HL-60 (cell line): ENCODE data around the gene TTL.
"Not testable (repeated sequence)": the region's sequence is repeated elsewhere in the genome, so short reads cannot be mapped to it uniquely, and the experiment has no call there.

ENCODE experiments used
- DNase-seq, 2 experiments: peaks; one replicate each; pipeline ENCODE4 v3.0.0-alpha.2; 2010 to 2020; ENCODE audit warnings: low read depth in 1 of 2, low spot score in 1 of 2
- H3K27ac ChIP-seq: fragments of 250-450 bp; sonication (Bioruptor Pico); replicated peaks from 2 replicates; pipeline ENCODE4 v1.5.1; 2020; ENCODE audit warnings: mild to moderate bottlenecking, moderate library complexity
- H3K27me3 ChIP-seq: fragments of 250-450 bp; sonication (Bioruptor Pico); 2 replicates; pipeline ENCODE4 v1.5.1; 2021; ENCODE audit warnings: mild to moderate bottlenecking, moderate library complexity; ENCODE audit not compliant: insufficient read depth, poor library complexity, severe bottlenecking
- H3K4me3 ChIP-seq: replicated peaks from 2 replicates; pipeline ENCODE4 v1.5.1; 2011; ENCODE audit warnings: mild to moderate bottlenecking, control low read depth, low read length; ENCODE audit not compliant: insufficient read depth
- GABPA ChIP-seq: IDR thresholded peaks from 2 replicates; pipeline ENCODE4 v1.6.1; 2012; ENCODE audit warnings: low read depth
- POLR2AphosphoS5 ChIP-seq: IDR thresholded peaks from 2 replicates; pipeline ENCODE4 v1.6.1; 2012; ENCODE audit warnings: low read depth
- SPI1 ChIP-seq: IDR thresholded peaks from 2 replicates; pipeline ENCODE4 v1.6.1; 2012; ENCODE audit warnings: low read depth, mild to moderate bottlenecking, borderline replicate concordance
- TF ChIP-seq, protein P1 (sequence below): IDR thresholded peaks from one replicate; pipeline ENCODE4 v1.5.1; 2011; ENCODE audit warnings: low read length, control low read depth, inconsistent platforms; ENCODE audit not compliant: insufficient read depth
- TF ChIP-seq, protein P2 (sequence below): IDR thresholded peaks from 2 replicates; pipeline ENCODE4 v1.6.1; 2012; ENCODE audit warnings: low read depth; ENCODE audit not compliant: insufficient replicate concordance

The TTL gene

DNA sequence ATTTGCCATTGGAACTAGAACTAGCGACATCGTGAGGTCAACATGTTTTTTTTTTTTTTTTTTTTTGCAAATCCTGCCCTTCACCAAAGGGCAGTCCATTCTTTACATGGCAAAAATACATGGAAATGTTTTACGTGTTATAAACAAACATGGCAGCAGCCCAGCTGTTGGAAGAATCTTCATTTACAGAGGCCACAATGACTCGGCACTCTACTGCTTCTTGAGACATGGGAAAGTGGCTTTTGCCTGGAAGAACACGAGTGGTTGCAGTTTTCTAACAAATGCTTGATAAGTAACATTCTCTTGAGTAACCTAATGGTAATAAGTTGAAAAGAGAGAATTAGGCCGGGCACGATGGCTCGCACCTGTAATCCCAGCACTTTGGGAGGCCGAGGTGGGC is 37.5 kb downstream of the TTL start:
- DNase-seq = no peak
- Histone ChIP-seq H3K27ac (no peak overlapping the region), H3K27me3 (no peaks in the 10 kb centered on the region), H3K4me3 (no peak overlapping the region)
- no peak for TF ChIP-seq GABPA
- TF ChIP-seq SPI1 = no peak
- no peak for TF ChIP-seq POLR2AphosphoS5
- TF ChIP-seq, protein P1, sequence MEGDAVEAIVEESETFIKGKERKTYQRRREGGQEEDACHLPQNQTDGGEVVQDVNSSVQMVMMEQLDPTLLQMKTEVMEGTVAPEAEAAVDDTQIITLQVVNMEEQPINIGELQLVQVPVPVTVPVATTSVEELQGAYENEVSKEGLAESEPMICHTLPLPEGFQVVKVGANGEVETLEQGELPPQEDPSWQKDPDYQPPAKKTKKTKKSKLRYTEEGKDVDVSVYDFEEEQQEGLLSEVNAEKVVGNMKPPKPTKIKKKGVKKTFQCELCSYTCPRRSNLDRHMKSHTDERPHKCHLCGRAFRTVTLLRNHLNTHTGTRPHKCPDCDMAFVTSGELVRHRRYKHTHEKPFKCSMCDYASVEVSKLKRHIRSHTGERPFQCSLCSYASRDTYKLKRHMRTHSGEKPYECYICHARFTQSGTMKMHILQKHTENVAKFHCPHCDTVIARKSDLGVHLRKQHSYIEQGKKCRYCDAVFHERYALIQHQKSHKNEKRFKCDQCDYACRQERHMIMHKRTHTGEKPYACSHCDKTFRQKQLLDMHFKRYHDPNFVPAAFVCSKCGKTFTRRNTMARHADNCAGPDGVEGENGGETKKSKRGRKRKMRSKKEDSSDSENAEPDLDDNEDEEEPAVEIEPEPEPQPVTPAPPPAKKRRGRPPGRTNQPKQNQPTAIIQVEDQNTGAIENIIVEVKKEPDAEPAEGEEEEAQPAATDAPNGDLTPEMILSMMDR = no peak
- TF ChIP-seq, protein P2, sequence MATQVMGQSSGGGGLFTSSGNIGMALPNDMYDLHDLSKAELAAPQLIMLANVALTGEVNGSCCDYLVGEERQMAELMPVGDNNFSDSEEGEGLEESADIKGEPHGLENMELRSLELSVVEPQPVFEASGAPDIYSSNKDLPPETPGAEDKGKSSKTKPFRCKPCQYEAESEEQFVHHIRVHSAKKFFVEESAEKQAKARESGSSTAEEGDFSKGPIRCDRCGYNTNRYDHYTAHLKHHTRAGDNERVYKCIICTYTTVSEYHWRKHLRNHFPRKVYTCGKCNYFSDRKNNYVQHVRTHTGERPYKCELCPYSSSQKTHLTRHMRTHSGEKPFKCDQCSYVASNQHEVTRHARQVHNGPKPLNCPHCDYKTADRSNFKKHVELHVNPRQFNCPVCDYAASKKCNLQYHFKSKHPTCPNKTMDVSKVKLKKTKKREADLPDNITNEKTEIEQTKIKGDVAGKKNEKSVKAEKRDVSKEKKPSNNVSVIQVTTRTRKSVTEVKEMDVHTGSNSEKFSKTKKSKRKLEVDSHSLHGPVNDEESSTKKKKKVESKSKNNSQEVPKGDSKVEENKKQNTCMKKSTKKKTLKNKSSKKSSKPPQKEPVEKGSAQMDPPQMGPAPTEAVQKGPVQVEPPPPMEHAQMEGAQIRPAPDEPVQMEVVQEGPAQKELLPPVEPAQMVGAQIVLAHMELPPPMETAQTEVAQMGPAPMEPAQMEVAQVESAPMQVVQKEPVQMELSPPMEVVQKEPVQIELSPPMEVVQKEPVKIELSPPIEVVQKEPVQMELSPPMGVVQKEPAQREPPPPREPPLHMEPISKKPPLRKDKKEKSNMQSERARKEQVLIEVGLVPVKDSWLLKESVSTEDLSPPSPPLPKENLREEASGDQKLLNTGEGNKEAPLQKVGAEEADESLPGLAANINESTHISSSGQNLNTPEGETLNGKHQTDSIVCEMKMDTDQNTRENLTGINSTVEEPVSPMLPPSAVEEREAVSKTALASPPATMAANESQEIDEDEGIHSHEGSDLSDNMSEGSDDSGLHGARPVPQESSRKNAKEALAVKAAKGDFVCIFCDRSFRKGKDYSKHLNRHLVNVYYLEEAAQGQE = no peak

DNA sequence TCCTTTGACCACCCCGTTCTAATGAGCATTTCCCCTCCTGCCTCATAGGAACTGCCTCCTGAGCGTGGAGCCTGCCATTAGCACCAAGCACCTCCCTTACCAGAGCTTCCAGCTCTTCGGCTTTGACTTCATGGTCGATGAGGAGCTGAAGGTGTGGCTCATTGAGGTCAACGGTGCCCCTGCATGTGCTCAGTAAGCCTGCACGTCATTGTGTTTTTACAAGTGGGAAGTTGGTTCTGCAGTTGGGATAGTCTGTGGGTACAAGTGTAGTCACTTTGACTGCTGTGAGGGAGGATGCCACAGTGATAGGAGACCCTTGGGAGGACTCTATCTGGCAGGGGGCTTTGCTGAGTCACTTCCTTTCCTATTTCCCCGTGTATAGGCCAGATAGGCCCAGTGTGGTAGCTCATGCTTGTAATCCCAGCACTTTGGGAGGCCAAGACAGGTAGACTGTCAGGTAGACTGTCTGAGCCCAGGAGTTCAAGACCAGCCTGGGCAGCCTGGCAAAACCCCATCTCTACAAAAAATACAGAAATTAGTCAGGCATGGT is 38.4 kb downstream of the TTL start:
- TF ChIP-seq SPI1 (no peak), GABPA (no peak), POLR2AphosphoS5 (no peak)
- TF ChIP-seq, protein P2 = no peak
- TF ChIP-seq, protein P1 = no peak
- H3K4me3 ChIP-seq = no peak overlapping the region
- no peak overlapping the region for H3K27ac ChIP-seq
- no peak for DNase-seq
- H3K27me3 ChIP-seq = no peaks in the 10 kb centered on the region

DNA sequence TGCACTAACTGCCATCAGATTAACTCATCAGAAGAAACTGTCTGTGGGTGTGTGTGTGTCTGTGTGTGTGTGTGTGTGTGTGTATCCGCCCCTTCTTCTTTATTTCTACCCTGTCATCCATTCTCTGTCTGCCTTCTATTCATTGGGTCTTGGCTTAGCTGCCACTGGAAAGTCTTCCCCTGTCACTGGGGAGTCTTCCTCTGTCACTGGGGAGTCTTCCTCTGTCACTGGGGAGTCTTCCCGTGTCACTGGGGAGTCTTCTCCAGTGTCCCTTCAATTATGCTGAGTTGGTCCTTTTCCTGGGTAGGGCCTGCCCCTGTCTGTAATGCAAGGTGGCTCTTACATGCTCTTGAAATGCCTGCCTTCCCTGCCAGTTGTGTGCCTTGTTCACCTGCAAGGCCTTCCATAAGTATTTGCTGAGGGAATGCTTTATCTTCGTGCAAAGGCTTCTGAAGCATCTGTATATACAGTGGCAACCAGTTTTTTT is 41.4 kb downstream of the TTL start:
- TF ChIP-seq, protein P2 = no peak
- TF ChIP-seq POLR2AphosphoS5 = no peak
- TF ChIP-seq, protein P1 = no peak
- no peak for TF ChIP-seq GABPA
- TF ChIP-seq SPI1 = no peak
- Histone ChIP-seq H3K4me3 (no peak overlapping the region), H3K27ac (no peak overlapping the region), H3K27me3 (no peaks in the 10 kb centered on the region)
- no peak for DNase-seq

DNA sequence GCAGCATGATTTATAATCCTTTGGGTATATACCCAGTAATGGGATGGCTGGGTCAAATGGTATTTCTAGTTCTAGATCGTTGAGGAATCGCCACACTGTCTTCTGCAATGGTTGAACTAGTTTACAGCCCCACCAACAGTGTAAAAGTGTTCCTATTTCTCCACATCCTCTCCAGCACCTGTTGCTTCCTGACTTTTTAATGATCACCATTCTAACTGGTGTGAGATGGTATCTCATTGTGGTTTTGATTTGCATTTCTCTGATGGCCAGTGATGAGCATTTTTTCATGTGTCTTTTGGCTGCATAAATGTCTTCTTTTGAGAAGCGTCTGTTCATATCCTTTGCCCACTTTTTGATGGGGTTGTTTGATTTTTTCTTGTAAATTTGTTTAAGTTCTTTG is 42.3 kb downstream of the TTL start:
- DNase-seq, H3K27ac ChIP-seq, H3K27me3 ChIP-seq, H3K4me3 ChIP-seq: not testable (repeated sequence)
